Raji (cell line): Measurements from ENCODE around the gene GHSR.

ENCODE experiments used
- POLR2A ChIP-seq: IDR thresholded peaks from 2 replicates; pipeline ENCODE4 v1.6.1; 2011; ENCODE audit warnings: low read depth, low read length, control low read depth; ENCODE audit not compliant: insufficient read depth

Gene GHSR

GRCh38 chr3:172448661-172449465 lies 607 bp upstream of the GHSR start:
- no peak for TF ChIP-seq POLR2A

- no peak for TF ChIP-seq POLR2A
Measured at GRCh38 chr3:172446198-172446597, 2.1 kb downstream of the GHSR start.

- no peak for TF ChIP-seq POLR2A
Measured at GRCh38 chr3:172444821-172445220, 3.4 kb downstream of the GHSR start.

GRCh38 chr3:172442606-172443005 lies 5.7 kb downstream of the GHSR start:
- no peak for TF ChIP-seq POLR2A

GRCh38 chr3:172441581-172441980 lies 6.7 kb downstream of the GHSR start:
- no peak for TF ChIP-seq POLR2A

GRCh38 chr3:172438186-172438585 lies 10.1 kb downstream of the GHSR start:
- TF ChIP-seq POLR2A, result no peak

- TF ChIP-seq POLR2A, result no peak
Measured at GRCh38 chr3:172437713-172438112, 10.5 kb downstream of the GHSR start.

- TF ChIP-seq POLR2A, result no peak
Measured at GRCh38 chr3:172415323-172415722, 32.9 kb downstream of the GHSR start.

GRCh38 chr3:172411478-172411947 lies 36.7 kb downstream of the GHSR start:
- TF ChIP-seq POLR2A, result no peak

GRCh38 chr3:172410702-172411477 lies 37.4 kb downstream of the GHSR start:
- no peak for TF ChIP-seq POLR2A

- TF ChIP-seq POLR2A, result no peak
Measured at GRCh38 chr3:172407872-172408271, 40.4 kb downstream of the GHSR start.

GRCh38 chr3:172405914-172406313 lies 42.3 kb downstream of the GHSR start:
- TF ChIP-seq POLR2A, result no peak

- no peak for TF ChIP-seq POLR2A
Measured at GRCh38 chr3:172404237-172404962, 43.9 kb downstream of the GHSR start.

GRCh38 chr3:172402892-172403643 lies 45.2 kb downstream of the GHSR start:
- no peak for TF ChIP-seq POLR2A

- TF ChIP-seq POLR2A, result no peak
Measured at GRCh38 chr3:172402090-172402489, 46.2 kb downstream of the GHSR start.
